Keratinocyte (primary cell): ENCODE measurements around the gene PLD1. TPM values are rescaled to one million over a fixed set of nuclear protein-coding genes. Genes with fewer than 3 reads are reported as not detected.

Experiments used
- DNase-seq: peaks from one replicate; pipeline ENCODE4 v3.0.0-alpha.2; 2011; ENCODE audit warnings: low read depth, missing footprints, low spot score
- FAIRE-seq: peaks from 2 replicates; lab custom pipeline; 2011; peaks lifted over from hg19 to GRCh38; lab: Jason Lieb, UNC
- H2AFZ ChIP-seq: 2 replicates; pipeline ENCODE4 v1.6.0; 2012; ENCODE audit warnings: low read length, control low read depth, inconsistent platforms; ENCODE audit not compliant: control insufficient read depth
- H3K27ac ChIP-seq: 2 replicates; pipeline ENCODE4 v1.5.1; 2011; ENCODE audit warnings: low read length; ENCODE audit not compliant: control insufficient read depth, insufficient read depth
- H3K27me3 ChIP-seq: 3 replicates; pipeline ENCODE4 v1.6.0; 2011; ENCODE audit warnings: low read length; ENCODE audit not compliant: control insufficient read depth, insufficient read depth; ENCODE audit errors: extremely low read depth
- H3K36me3 ChIP-seq, 2 experiments: 2 replicates in 1 of 2; 3 replicates in 1 of 2; pipeline ENCODE4 v1.5.1; 2011; ENCODE audit warnings: low read length in 2 of 2, mild to moderate bottlenecking in 1 of 2; ENCODE audit not compliant: control insufficient read depth in 2 of 2, insufficient read depth in 2 of 2; ENCODE audit errors: extremely low read depth in 1 of 2
- H3K4me1 ChIP-seq: 3 replicates; pipeline ENCODE4 v1.5.1; 2011; ENCODE audit warnings: low read length; ENCODE audit not compliant: control insufficient read depth, insufficient read depth; ENCODE audit errors: extremely low read depth
- H3K4me2 ChIP-seq: 3 replicates; pipeline ENCODE4 v1.6.0; 2011; ENCODE audit warnings: low read depth, low read length; ENCODE audit not compliant: control insufficient read depth, insufficient read depth; ENCODE audit errors: extremely low read depth
- H3K4me3 ChIP-seq, 3 experiments: fragments of 200-600 bp in 1 of 3; sonication (generic) in 1 of 3; 2 replicates in 2 of 3; 3 replicates in 1 of 3; pipeline ENCODE4 v1.5.1; 2011 to 2016; ENCODE audit warnings: low read length in 3 of 3, mild to moderate bottlenecking in 3 of 3, control low read depth in 2 of 3, inconsistent platforms in 1 of 3, low read depth in 1 of 3, mixed read lengths in 1 of 3, mixed run types in 1 of 3, moderate library complexity in 1 of 3; ENCODE audit not compliant: control insufficient read depth in 2 of 3, insufficient read depth in 2 of 3; ENCODE audit errors: extremely low read depth in 1 of 3
- H3K79me2 ChIP-seq: 2 replicates; pipeline ENCODE4 v1.6.0; 2012; ENCODE audit warnings: low read length; ENCODE audit not compliant: control insufficient read depth, insufficient read depth
- H3K9ac ChIP-seq: 3 replicates; pipeline ENCODE4 v1.6.0; 2011; ENCODE audit warnings: low read length; ENCODE audit not compliant: control insufficient read depth, insufficient read depth; ENCODE audit errors: extremely low read depth
- H3K9me1 ChIP-seq: 3 replicates; pipeline ENCODE4 v1.6.0; 2011; ENCODE audit warnings: low read length; ENCODE audit not compliant: control insufficient read depth, insufficient read depth; ENCODE audit errors: extremely low read depth
- H3K9me3 ChIP-seq: 2 replicates; pipeline ENCODE4 v1.5.1; 2012; ENCODE audit warnings: low read depth, low read length; ENCODE audit not compliant: control insufficient read depth
- H4K20me1 ChIP-seq: 3 replicates; pipeline ENCODE4 v1.6.0; 2011; ENCODE audit warnings: low read length; ENCODE audit not compliant: control insufficient read depth, insufficient read depth; ENCODE audit errors: extremely low read depth
- CTCF ChIP-seq, 3 experiments: IDR thresholded peaks in 1 of 3; conservative IDR thresholded peaks in 1 of 3; optimal IDR thresholded peaks in 1 of 3; 2 replicates in 2 of 3; 3 replicates in 1 of 3; pipeline versions ENCODE3 to v1.5.1; 2011; ENCODE audit warnings: low read length in 3 of 3, mild to moderate bottlenecking in 3 of 3, moderate library complexity in 2 of 3, control low read depth in 1 of 3, inconsistent platforms in 1 of 3; ENCODE audit not compliant: insufficient read depth in 2 of 3; ENCODE audit errors: extremely low read depth in 1 of 3
- EZH2 ChIP-seq: IDR thresholded peaks from one replicate; pipeline ENCODE4 v1.6.1; 2012; ENCODE audit warnings: inconsistent platforms, mild to moderate bottlenecking, low read length, moderate library complexity
- dilution Hi-C: fragments of 300-500 bp; cut with MboI; formaldehyde crosslinking; loops from one replicate; pipeline ENCODE4 v1.7.0; 2020; ENCODE audit warnings: low sequenced_read_pairs; ENCODE audit not compliant: extremely low pct_ligation_motif_present
- polyA plus RNA-seq, 5 experiments: library from polyadenylated mRNA; depleted of rRNA in 3 of 5; stranded (reverse) in 3 of 5; stranded (forward) in 1 of 5; unstranded in 1 of 5; fragments of >200 nt; gene quantifications; 1 replicate in 1 of 5; 2 replicates in 3 of 5; 3 replicates in 1 of 5; pipeline versions ENCODE4 v1.2.1 to v1.2.3, GENCODE V29; 2011 to 2012; ENCODE audit warnings: missing spikeins in 2 of 5, low read depth in 1 of 5, low replicate concordance in 1 of 5

The PLD1 gene
- polyA plus RNA-seq, 1 donor (not counting 4 experiments of a cell fraction or from before 2014, with no cell fraction given): 14.7 TPM

GRCh38 chr3:171652932-171653331 is 157.4 kb downstream of the PLD1 start:
- Histone ChIP-seq H3K9ac (no peak overlapping the region), H3K9me1 (no peaks in the 10 kb centered on the region), H3K79me2 (no peaks in the 10 kb centered on the region), H4K20me1 (no peaks in the 10 kb centered on the region), H3K9me3 (no peaks in the 10 kb centered on the region), H2AFZ (no peak overlapping the region), H3K27ac (no peak overlapping the region), H3K4me2 (no peak overlapping the region), H3K27me3 (no peaks in the 10 kb centered on the region), H3K4me1 (peaks cover 15% of the 10 kb centered on the region), H3K4me3 (no peak overlapping the region), H3K36me3 (no peaks in the 10 kb centered on the region)
- dilution Hi-C loops: no loop called here
- FAIRE-seq: no peak
- no peak for TF ChIP-seq CTCF (optimal IDR thresholded peaks at IDR 0.05 in 1 of 3, IDR thresholded peaks at IDR 0.05 in 1 of 3, conservative IDR thresholded peaks at IDR 0.05 in 1 of 3; ENCODE audit: extremely low read depth in 1 of 3, insufficient read depth in 2 of 3, low read length in 3 of 3)
- TF ChIP-seq EZH2: no peak
- DNase-seq: no peak

- Histone ChIP-seq H3K36me3 (no peaks in the 10 kb centered on the region), H3K4me3 (no peak overlapping the region), H3K4me1 (peaks cover 9% of the 10 kb centered on the region), H3K27ac (no peak overlapping the region), H3K4me2 (no peak overlapping the region), H3K9me1 (no peaks in the 10 kb centered on the region), H3K79me2 (no peaks in the 10 kb centered on the region), H2AFZ (no peak overlapping the region), H3K27me3 (no peaks in the 10 kb centered on the region), H3K9me3 (no peaks in the 10 kb centered on the region), H3K9ac (no peak overlapping the region), H4K20me1 (no peaks in the 10 kb centered on the region)
- FAIRE-seq: no peak
- dilution Hi-C loops: no loop called here
- TF ChIP-seq CTCF (optimal IDR thresholded peaks at IDR 0.05 in 1 of 3, IDR thresholded peaks at IDR 0.05 in 1 of 3, conservative IDR thresholded peaks at IDR 0.05 in 1 of 3; ENCODE audit: extremely low read depth in 1 of 3, insufficient read depth in 2 of 3, low read length in 3 of 3): no peak
- no peak for TF ChIP-seq EZH2
- DNase-seq: no peak
Observed at GRCh38 chr3:171649911-171650592, 160.2 kb downstream of the PLD1 start.
